IMR-90 (cell line): ENCODE measurements around the gene GLDC. TPM values are rescaled to one million over a fixed set of nuclear protein-coding genes. Genes with fewer than 3 reads are reported as not detected.

Experiments
- ATAC-seq: fragments of 200-7000 bp; cut with Tn5 transposase; 2 replicates; pipeline ENCODE4 v1.9.1; 2020; ENCODE audit warnings: low read depth, mild to moderate bottlenecking, moderate library complexity
- BruUV-seq: library from RNA; stranded (reverse); fragments of 400-500 nt; replicated peaks from 2 replicates; lab custom pipeline; 2021; lab: Mats Ljungman, UMichigan
- CTCF ChIA-PET: fragments of 300-600 bp; formaldehyde crosslinking; extraction: SDS; loops from one replicate; lab custom pipeline; 2021; ENCODE audit warnings: antibody characterized with exemption; lab: Yijun Ruan, JAX
- POLR2A ChIA-PET: fragments of 300-600 bp; sonication (Branson Sonifier 250); formaldehyde crosslinking; loops from one replicate; lab custom pipeline; 2022; ENCODE audit warnings: antibody characterized with exemption; ENCODE audit not compliant: unreplicated experiment; lab: Charles Lee
- DNase-seq: peaks from one replicate; pipeline ENCODE4 v3.0.0; 2013
- H2AFZ ChIP-seq: replicated peaks from 2 replicates; pipeline ENCODE3; 2013; ENCODE audit warnings: low read length, mild to moderate bottlenecking; ENCODE audit not compliant: poor library complexity
- H2AK5ac ChIP-seq: 2 replicates; pipeline ENCODE4 v1.6.1; 2013; ENCODE audit warnings: low read depth, low read length, inconsistent platforms
- H2AK9ac ChIP-seq: replicated peaks from 2 replicates; pipeline ENCODE3; 2013; ENCODE audit warnings: mild to moderate bottlenecking, low read depth, low read length, moderate library complexity; ENCODE audit not compliant: poor library complexity
- H2BK120ac ChIP-seq: 2 replicates; pipeline ENCODE4 v1.6.1; 2013; ENCODE audit warnings: low read depth, low read length, inconsistent platforms
- H2BK15ac ChIP-seq: 3 replicates; pipeline ENCODE4 v1.6.1; 2013; ENCODE audit warnings: low read depth, low read length, inconsistent platforms
- H2BK20ac ChIP-seq: 2 replicates; pipeline ENCODE4 v1.6.1; 2013; ENCODE audit warnings: low read depth, mild to moderate bottlenecking, inconsistent platforms, low read length, moderate library complexity
- H2BK5ac ChIP-seq: 2 replicates; pipeline ENCODE4 v1.6.1; 2013; ENCODE audit warnings: mild to moderate bottlenecking, low read depth, low read length, inconsistent platforms; ENCODE audit not compliant: poor library complexity, severe bottlenecking
- H3K14ac ChIP-seq: replicated peaks from 2 replicates; pipeline ENCODE4 v1.6.1; 2013; ENCODE audit warnings: low read depth, low read length, inconsistent platforms
- H3K18ac ChIP-seq: 2 replicates; pipeline ENCODE4 v1.6.1; 2013; ENCODE audit warnings: low read depth, low read length, control low read depth
- H3K23ac ChIP-seq: 2 replicates; pipeline ENCODE4 v1.6.1; 2013; ENCODE audit warnings: low read depth, low read length, inconsistent platforms
- H3K27ac ChIP-seq: 2 replicates; pipeline ENCODE4 v1.5.1; 2013; ENCODE audit warnings: mild to moderate bottlenecking, control low read depth, low read length; ENCODE audit not compliant: insufficient read depth
- H3K27me3 ChIP-seq: 2 replicates; pipeline ENCODE4 v1.6.1; 2013; ENCODE audit warnings: low read length; ENCODE audit not compliant: control insufficient read depth, insufficient read depth
- H3K36me3 ChIP-seq: 2 replicates; pipeline ENCODE4 v1.6.1; 2013; ENCODE audit warnings: low read length, mixed read lengths; ENCODE audit not compliant: control insufficient read depth, insufficient read depth
- H3K4ac ChIP-seq: 2 replicates; pipeline ENCODE4 v1.6.1; 2013; ENCODE audit warnings: low read depth, low read length, inconsistent platforms
- H3K4me1 ChIP-seq: 2 replicates; pipeline ENCODE4 v1.6.1; 2013; ENCODE audit warnings: low read length, mixed read lengths; ENCODE audit not compliant: control insufficient read depth, insufficient read depth
- H3K4me2 ChIP-seq: 2 replicates; pipeline ENCODE4 v1.6.1; 2013; ENCODE audit warnings: low read depth, mild to moderate bottlenecking, control low read depth, low read length, moderate library complexity
- H3K4me3 ChIP-seq: 2 replicates; pipeline ENCODE4 v1.5.1; 2013; ENCODE audit warnings: low read depth, mild to moderate bottlenecking, control low read depth, low read length, moderate library complexity; ENCODE audit not compliant: insufficient read depth
- H3K56ac ChIP-seq: 2 replicates; pipeline ENCODE4 v1.6.1; 2013; ENCODE audit warnings: low read length, inconsistent platforms; ENCODE audit not compliant: insufficient read depth; ENCODE audit errors: extremely low read depth
- H3K79me1 ChIP-seq, 2 experiments: 2 replicates each; pipeline ENCODE4 v1.6.1; 2013; ENCODE audit warnings: low read length in 2 of 2, inconsistent platforms in 1 of 2, low read depth in 1 of 2
- H3K9ac ChIP-seq: 2 replicates; pipeline ENCODE4 v1.6.1; 2013; ENCODE audit warnings: low read depth, low read length, control low read depth
- H3K9me1 ChIP-seq: 2 replicates; pipeline ENCODE4 v1.6.1; 2013; ENCODE audit warnings: low read length, inconsistent platforms; ENCODE audit not compliant: insufficient read depth
- H3K9me3 ChIP-seq: 2 replicates; pipeline ENCODE4 v1.6.1; 2013; ENCODE audit warnings: low read length; ENCODE audit not compliant: control insufficient read depth, insufficient read depth
- H4K20me1 ChIP-seq: 2 replicates; pipeline ENCODE4 v1.6.1; 2013; ENCODE audit warnings: low read length, inconsistent platforms; ENCODE audit not compliant: insufficient read depth
- H4K5ac ChIP-seq: 2 replicates; pipeline ENCODE4 v1.6.1; 2013; ENCODE audit warnings: mild to moderate bottlenecking, low read depth, low read length, control low read depth
- H4K8ac ChIP-seq, 2 experiments: 2 replicates each; pipeline ENCODE4 v1.6.1; 2013; ENCODE audit warnings: low read depth in 2 of 2, low read length in 2 of 2, control low read depth in 1 of 2, inconsistent platforms in 1 of 2
- H4K91ac ChIP-seq: 2 replicates; pipeline ENCODE4 v1.6.1; 2013; ENCODE audit warnings: low read depth, low read length, inconsistent platforms; ENCODE audit not compliant: insufficient read depth
- BHLHE40 ChIP-seq: fragments of 150-350 bp; IDR thresholded peaks from 2 replicates; pipeline ENCODE4 v1.6.1; 2016; ENCODE audit warnings: mild to moderate bottlenecking, low read depth, low read length
- CTCF ChIP-seq: conservative IDR thresholded peaks from 2 replicates; pipeline ENCODE4 v1.5.1; 2012; ENCODE audit warnings: mild to moderate bottlenecking, low read depth, low read length, improper control_type of control experiment
- MAZ ChIP-seq: IDR thresholded peaks from 2 replicates; pipeline ENCODE4 v1.6.1; 2012; ENCODE audit warnings: low read depth, mild to moderate bottlenecking, low read length, improper control_type of control experiment, moderate library complexity, borderline replicate concordance
- NFE2L2 ChIP-seq: fragments of 150-350 bp; IDR thresholded peaks from 2 replicates; pipeline ENCODE4 v1.6.1; 2016; ENCODE audit warnings: low read depth, mild to moderate bottlenecking, low read length
- RAD21 ChIP-seq: IDR thresholded peaks from 2 replicates; pipeline ENCODE4 v1.6.1; 2012; ENCODE audit warnings: low read length, improper control_type of control experiment
- RFX5 ChIP-seq: IDR thresholded peaks from 2 replicates; pipeline ENCODE4 v1.8.0; 2012; ENCODE audit warnings: low read depth, mild to moderate bottlenecking, low read length, moderate library complexity
- SMC3 ChIP-seq: fragments of 150-350 bp; IDR thresholded peaks from 2 replicates; pipeline ENCODE4 v1.6.1; 2016; ENCODE audit warnings: low read depth, mild to moderate bottlenecking, antibody characterized with exemption, low read length, moderate library complexity
- USF2 ChIP-seq: fragments of 150-350 bp; IDR thresholded peaks from 2 replicates; pipeline ENCODE4 v1.6.1; 2017; ENCODE audit warnings: mild to moderate bottlenecking, antibody characterized with exemption, low read length, low read depth
- dilution Hi-C: fragments of 300-500 bp; cut with HindIII; formaldehyde crosslinking; loops from one replicate; pipeline ENCODE4 v1.14.3; 2018; ENCODE audit warnings: low sequenced_read_pairs; ENCODE audit not compliant: unreplicated experiment
- in situ Hi-C: fragments of 300-500 bp; cut with MboI; formaldehyde crosslinking; loops from 3 replicates; pipeline ENCODE4 v1.14.3; 2019; ENCODE audit warnings: low sequenced_read_pairs, inconsistent platforms, mixed read lengths
- intact Hi-C: fragments of 100-400 bp; cut with micrococcal nuclease; formaldehyde crosslinking; loops from 2 replicates; pipeline ENCODE4 v1.10.0; 2022
- polyA plus RNA-seq, 3 experiments: library from polyadenylated mRNA; depleted of rRNA; stranded (reverse); fragments of >200 nt; gene quantifications; 2 replicates each; pipeline ENCODE4 v1.2.3, GENCODE V29; 2012; ENCODE audit warnings: low replicate concordance in 1 of 3
- total RNA-seq: library from RNA; depleted of rRNA; stranded (reverse); fragments of >200 nt; gene quantifications from 2 replicates; pipeline ENCODE4 v1.2.3, GENCODE V29; 2012

Gene GLDC
- total and polyA plus RNA-seq, 2 of the 4 experiments (the other 2 are of a cell fraction), result 0.36 to 0.50 TPM

GRCh38 chr9:6562201-6562600 is 83.3 kb downstream of the GLDC start:
- no peak for TF ChIP-seq USF2
- no peak for TF ChIP-seq RAD21
- TF ChIP-seq MAZ, result no peak
- TF ChIP-seq RFX5, result no peak
- TF ChIP-seq SMC3, result no peak
- no peak for TF ChIP-seq NFE2L2
- no peak for TF ChIP-seq CTCF
- TF ChIP-seq BHLHE40, result no peak
- Histone ChIP-seq H2AFZ (no peak overlapping the region), H2BK15ac (no peak overlapping the region), H3K4me1 (peaks cover 9% of the 10 kb centered on the region), H2BK120ac (no peak overlapping the region), H3K4me2 (no peak overlapping the region), H3K9ac (no peak overlapping the region), H3K9me3 (no peaks in the 10 kb centered on the region), H3K9me1 (no peaks in the 10 kb centered on the region), H3K36me3 (no peaks in the 10 kb centered on the region), H3K56ac (no peak overlapping the region), H3K4ac (no peak overlapping the region), H3K23ac (no peak overlapping the region), H3K79me1 (peaks cover 0 to 8% of the 10 kb centered on the region in 2 experiments; a peak in 1 of 4 replicates), H4K5ac (no peak overlapping the region), H3K4me3 (no peak overlapping the region), H4K20me1 (no peaks in the 10 kb centered on the region), H4K8ac (no peak overlapping the region), H2BK20ac (no peak overlapping the region), H3K27ac (no peak overlapping the region), H3K27me3 (no peaks in the 10 kb centered on the region), H4K91ac (no peak overlapping the region), H3K14ac (no peak overlapping the region), H2AK9ac (no peak overlapping the region), H2AK5ac (no peak overlapping the region), H3K18ac (no peak overlapping the region), H2BK5ac (no peak overlapping the region)
- DNase-seq (no peak), ATAC-seq (no peak)
- CTCF ChIA-PET, result no interaction called here
- intact Hi-C loops (no loop called here), in situ Hi-C loops (no loop called here), dilution Hi-C loops (no loop called here)
- POLR2A ChIA-PET, result no interaction called here
- no TSS peak for BruUV-seq
